ENCODE measurements around the gene LTC4S.

GRCh38 chr5:179799644-179799973, 5.8 kb downstream of the LTC4S start:
- no peak for TF ChIP-seq EZH2 (IDR thresholded peaks at IDR 0.05; ENCODE audit: borderline replicate concordance)
- TF ChIP-seq, protein P1, sequence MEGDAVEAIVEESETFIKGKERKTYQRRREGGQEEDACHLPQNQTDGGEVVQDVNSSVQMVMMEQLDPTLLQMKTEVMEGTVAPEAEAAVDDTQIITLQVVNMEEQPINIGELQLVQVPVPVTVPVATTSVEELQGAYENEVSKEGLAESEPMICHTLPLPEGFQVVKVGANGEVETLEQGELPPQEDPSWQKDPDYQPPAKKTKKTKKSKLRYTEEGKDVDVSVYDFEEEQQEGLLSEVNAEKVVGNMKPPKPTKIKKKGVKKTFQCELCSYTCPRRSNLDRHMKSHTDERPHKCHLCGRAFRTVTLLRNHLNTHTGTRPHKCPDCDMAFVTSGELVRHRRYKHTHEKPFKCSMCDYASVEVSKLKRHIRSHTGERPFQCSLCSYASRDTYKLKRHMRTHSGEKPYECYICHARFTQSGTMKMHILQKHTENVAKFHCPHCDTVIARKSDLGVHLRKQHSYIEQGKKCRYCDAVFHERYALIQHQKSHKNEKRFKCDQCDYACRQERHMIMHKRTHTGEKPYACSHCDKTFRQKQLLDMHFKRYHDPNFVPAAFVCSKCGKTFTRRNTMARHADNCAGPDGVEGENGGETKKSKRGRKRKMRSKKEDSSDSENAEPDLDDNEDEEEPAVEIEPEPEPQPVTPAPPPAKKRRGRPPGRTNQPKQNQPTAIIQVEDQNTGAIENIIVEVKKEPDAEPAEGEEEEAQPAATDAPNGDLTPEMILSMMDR (IDR thresholded peaks at IDR 0.05; ENCODE audit: poor library complexity) = no peak
- TF ChIP-seq EZH2phosphoT487 (IDR thresholded peaks at IDR 0.05; ENCODE audit: low read depth, severe bottlenecking, unreplicated experiment) = no peak

Data from hepatocyte (in vitro differentiated cells).